Astrocyte of the spinal cord (primary cell): ENCODE results near the gene SPPL3.

Experiments
- DNase-seq: peaks from one replicate; pipeline ENCODE4 v3.0.0; 2011; ENCODE audit warnings: low read depth, low spot score
- H3K4me3 ChIP-seq: 2 replicates; pipeline ENCODE4 v1.5.1; 2011; ENCODE audit warnings: low read depth, mild to moderate bottlenecking, low read length, moderate library complexity
- in situ Hi-C: cut with HindIII; loops from 2 replicates; pipeline ENCODE4 v1.10.0; 2017; ENCODE audit warnings: low sequenced_read_pairs
- TF ChIP-seq, protein P1 (sequence below): IDR thresholded peaks from 2 replicates; pipeline ENCODE4 v1.5.1; 2012; ENCODE audit warnings: low read depth, mild to moderate bottlenecking, low read length, inconsistent platforms

Gene SPPL3

DNA sequence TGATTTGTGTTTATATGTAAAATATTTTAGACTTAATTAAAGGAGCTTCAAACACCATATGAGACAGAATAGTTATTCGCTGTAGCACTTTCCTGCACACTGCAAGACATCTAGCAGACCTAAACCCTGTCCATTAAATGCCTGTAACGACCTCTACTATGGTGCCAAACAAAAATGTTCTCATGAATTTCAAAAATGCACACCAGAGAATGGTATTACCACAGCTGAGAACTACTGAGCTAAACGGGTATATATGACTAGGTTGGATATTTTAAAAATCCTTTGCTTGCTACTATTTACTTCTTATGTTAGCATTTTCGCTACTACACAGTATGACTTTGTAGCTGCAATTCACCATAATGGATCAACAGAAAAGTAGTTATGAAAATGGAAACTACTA lies 34.8 kb downstream of the SPPL3 start:
- DNase-seq, result no peak
- in situ Hi-C loops, result no loop called here
- TF ChIP-seq, protein P1, sequence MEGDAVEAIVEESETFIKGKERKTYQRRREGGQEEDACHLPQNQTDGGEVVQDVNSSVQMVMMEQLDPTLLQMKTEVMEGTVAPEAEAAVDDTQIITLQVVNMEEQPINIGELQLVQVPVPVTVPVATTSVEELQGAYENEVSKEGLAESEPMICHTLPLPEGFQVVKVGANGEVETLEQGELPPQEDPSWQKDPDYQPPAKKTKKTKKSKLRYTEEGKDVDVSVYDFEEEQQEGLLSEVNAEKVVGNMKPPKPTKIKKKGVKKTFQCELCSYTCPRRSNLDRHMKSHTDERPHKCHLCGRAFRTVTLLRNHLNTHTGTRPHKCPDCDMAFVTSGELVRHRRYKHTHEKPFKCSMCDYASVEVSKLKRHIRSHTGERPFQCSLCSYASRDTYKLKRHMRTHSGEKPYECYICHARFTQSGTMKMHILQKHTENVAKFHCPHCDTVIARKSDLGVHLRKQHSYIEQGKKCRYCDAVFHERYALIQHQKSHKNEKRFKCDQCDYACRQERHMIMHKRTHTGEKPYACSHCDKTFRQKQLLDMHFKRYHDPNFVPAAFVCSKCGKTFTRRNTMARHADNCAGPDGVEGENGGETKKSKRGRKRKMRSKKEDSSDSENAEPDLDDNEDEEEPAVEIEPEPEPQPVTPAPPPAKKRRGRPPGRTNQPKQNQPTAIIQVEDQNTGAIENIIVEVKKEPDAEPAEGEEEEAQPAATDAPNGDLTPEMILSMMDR, result no peak
- no peak overlapping the region for H3K4me3 ChIP-seq

DNA sequence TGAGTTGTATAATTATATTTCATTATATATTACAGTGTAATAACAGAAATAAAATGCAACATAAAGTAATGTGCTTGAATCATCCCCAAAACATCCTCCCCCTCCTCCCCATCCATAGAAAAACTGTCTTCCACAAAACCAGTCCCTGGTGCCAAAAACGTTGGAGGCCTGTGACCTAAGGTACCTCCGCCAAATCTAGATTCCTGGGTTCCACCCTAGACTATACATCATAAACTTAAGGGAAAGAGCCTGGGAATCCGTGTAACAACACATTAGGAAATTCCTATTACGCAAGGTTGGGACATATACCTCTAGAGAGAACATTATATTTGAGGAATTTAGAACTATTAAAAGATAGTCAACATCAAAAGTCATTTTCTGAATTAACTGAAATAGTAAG lies 38.0 kb downstream of the SPPL3 start:
- TF ChIP-seq, protein P1, result no peak
- no peak for DNase-seq
- in situ Hi-C loops, result no loop called here
- H3K4me3 ChIP-seq, result no peak overlapping the region

DNA sequence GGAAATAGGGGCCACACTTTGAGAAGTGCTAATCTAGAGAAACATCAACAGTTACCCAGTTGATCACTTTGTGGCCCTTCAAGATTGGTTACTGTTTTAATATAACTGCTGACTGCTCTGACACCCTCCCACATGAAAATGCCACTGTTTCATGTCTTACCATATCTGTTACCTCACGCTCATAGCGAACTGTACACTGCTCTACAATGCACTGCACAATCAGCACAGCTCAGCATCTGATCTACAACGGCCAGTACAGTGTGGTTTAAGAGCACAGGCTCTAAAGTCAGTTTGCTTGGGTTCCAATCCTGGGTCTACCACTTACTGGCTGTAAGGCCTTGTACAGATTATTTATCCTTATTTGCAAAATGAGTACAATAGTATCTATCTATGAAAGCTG lies 39.1 kb downstream of the SPPL3 start:
- DNase-seq, result no peak
- no peak overlapping the region for H3K4me3 ChIP-seq
- TF ChIP-seq, protein P1, result no peak
- in situ Hi-C loops, result no loop called here

DNA sequence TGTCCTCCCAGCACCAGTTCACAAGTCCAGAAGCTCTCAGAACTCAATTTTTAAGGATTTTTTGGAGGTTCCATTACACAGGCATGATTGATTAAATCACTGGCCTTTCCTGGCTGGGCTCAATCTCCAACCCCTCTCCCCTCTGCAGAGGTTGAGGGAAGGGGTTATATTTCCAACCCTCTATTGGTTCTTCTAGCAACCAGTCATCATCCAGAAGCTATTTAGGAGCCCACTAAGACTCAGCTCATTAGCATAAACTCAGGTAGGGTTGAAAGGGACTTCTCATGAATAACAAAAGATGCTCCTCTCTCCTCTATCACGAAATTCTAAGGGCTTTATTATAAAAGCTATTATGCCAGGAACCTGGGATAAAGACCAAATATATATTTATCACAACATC lies 41.5 kb downstream of the SPPL3 start:
- TF ChIP-seq, protein P1, result no peak
- H3K4me3 ChIP-seq, result no peak overlapping the region
- no peak for DNase-seq
- in situ Hi-C loops, result no loop called here

DNA sequence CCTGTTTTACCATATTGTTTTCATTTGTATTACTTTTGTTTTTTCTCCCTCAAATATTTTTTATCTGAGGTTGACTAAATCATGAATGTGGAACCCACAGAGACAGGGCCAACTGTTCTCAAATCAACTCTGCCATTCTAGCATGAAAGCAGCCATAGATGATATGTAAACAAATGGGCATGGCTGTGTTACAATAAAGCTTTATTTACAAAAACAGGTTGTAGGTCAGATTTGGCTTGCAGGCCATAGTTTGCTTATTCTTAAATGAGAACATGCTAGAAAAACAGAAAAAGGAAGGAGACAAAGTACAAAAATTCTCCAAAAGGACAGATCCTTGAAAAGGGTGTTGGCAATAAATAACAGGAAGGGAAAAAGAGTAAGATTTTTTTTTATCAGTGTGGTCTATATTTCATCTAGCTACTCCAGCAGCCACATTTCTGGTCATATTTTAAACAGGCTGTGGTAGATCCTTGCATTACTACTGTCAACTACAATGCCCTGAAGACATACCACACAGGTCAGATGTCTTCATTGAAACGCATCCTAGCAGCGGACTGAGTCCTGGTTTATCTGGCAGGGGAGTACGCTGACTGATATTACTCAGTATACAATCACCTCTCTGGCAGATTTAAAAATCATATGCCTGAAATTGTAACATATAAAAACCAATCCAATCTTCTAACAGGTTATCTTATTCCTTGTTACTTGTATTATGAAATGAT lies 42.9 kb downstream of the SPPL3 start:
- no peak for DNase-seq
- in situ Hi-C loops, result no loop called here
- TF ChIP-seq, protein P1, result no peak
- H3K4me3 ChIP-seq, result no peak overlapping the region

DNA sequence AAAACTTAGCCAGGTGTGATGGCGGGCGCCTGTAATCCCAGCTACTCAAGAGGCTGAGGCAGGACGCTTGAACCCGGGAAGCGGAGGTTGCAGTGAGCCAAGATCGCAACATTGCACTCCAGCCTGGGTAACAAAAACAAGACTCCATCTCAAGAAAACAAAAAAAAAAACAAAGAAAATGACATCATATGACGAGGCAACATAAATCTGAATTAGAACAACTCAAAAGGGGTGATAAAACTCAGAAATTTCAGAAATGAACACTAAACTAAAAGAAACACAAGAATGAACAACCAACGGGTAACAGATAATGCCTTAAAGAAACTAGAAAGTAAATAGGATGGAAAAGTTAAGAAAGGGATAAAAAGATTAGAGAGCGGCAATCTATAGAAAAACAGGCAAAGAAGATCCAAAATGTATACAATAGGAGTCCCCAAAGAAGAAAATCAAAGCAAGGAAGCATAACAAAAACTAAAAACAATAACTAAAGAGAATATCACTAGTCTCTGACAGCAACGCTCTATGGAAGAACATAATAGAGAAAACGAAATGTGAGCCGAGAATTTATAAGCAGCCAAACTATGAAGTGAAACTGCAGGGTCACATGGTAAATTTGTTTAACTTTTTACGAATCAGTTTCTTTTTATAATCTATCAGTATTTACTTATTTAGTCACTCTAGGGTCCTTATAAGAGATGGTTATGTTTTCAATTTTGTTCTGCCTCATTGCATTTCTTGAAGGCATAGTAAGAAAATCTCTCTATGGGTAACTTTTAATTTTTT lies 45.7 kb downstream of the SPPL3 start:
- H3K4me3 ChIP-seq, result no peak overlapping the region
- in situ Hi-C loops, result no loop called here
- no peak for DNase-seq
- TF ChIP-seq, protein P1, result no peak
